IPS-11a (cell line): Measurements from ENCODE around the gene CEP78.

Experiments used
- H3K4me3 ChIP-seq: one replicate; pipeline ENCODE4 v1.5.1; 2013; ENCODE audit warnings: low read depth, low read length, control low read depth

The CEP78 gene

GRCh38 chr9:78234810-78235209 is 1.1 kb upstream of the CEP78 start:
- peak overlapping the region; percentile 88 for H3K4me3 ChIP-seq

GRCh38 chr9:78235256-78235761 is 566 bp upstream of the CEP78 start:
- peak overlapping the region; percentile 88 for H3K4me3 ChIP-seq

- peak overlapping the region; percentile 88 for H3K4me3 ChIP-seq
Measured at GRCh38 chr9:78236551-78236910, 656 bp downstream of the CEP78 start.

- H3K4me3 ChIP-seq, result no peak overlapping the region
Measured at GRCh38 chr9:78238046-78239038, 2.5 kb downstream of the CEP78 start.

GRCh38 chr9:78239506-78239905 is 3.6 kb downstream of the CEP78 start:
- H3K4me3 ChIP-seq, result no peak overlapping the region

GRCh38 chr9:78242041-78242440 is 6.2 kb downstream of the CEP78 start:
- no peak overlapping the region for H3K4me3 ChIP-seq

- H3K4me3 ChIP-seq, result no peak overlapping the region
Measured at GRCh38 chr9:78243130-78243529, 7.3 kb downstream of the CEP78 start.

GRCh38 chr9:78245401-78245800 is 9.5 kb downstream of the CEP78 start:
- no peak overlapping the region for H3K4me3 ChIP-seq

- H3K4me3 ChIP-seq, result no peak overlapping the region
Measured at GRCh38 chr9:78248635-78249034, 12.8 kb downstream of the CEP78 start.

GRCh38 chr9:78249542-78249941 is 13.7 kb downstream of the CEP78 start:
- no peak overlapping the region for H3K4me3 ChIP-seq

GRCh38 chr9:78252616-78253015 is 16.7 kb downstream of the CEP78 start:
- H3K4me3 ChIP-seq, result no peak overlapping the region

- no peak overlapping the region for H3K4me3 ChIP-seq
Measured at GRCh38 chr9:78253285-78253684, 17.4 kb downstream of the CEP78 start.

- H3K4me3 ChIP-seq, result no peak overlapping the region
Measured at GRCh38 chr9:78261403-78262001, 25.6 kb downstream of the CEP78 start.

GRCh38 chr9:78262655-78263054 is 26.8 kb downstream of the CEP78 start:
- H3K4me3 ChIP-seq, result no peak overlapping the region

- no peak overlapping the region for H3K4me3 ChIP-seq
Measured at GRCh38 chr9:78267889-78268288, 32.0 kb downstream of the CEP78 start.

GRCh38 chr9:78269784-78270183 is 33.9 kb downstream of the CEP78 start:
- H3K4me3 ChIP-seq, result no peak overlapping the region

GRCh38 chr9:78272307-78272706 is 36.4 kb downstream of the CEP78 start:
- no peak overlapping the region for H3K4me3 ChIP-seq

- H3K4me3 ChIP-seq, result no peak overlapping the region
Measured at GRCh38 chr9:78273761-78274160, 37.9 kb downstream of the CEP78 start.

- H3K4me3 ChIP-seq, result no peak overlapping the region
Measured at GRCh38 chr9:78278177-78278777, 42.4 kb downstream of the CEP78 start.

GRCh38 chr9:78278801-78279200 is 42.9 kb downstream of the CEP78 start:
- no peak overlapping the region for H3K4me3 ChIP-seq

GRCh38 chr9:78280982-78281668 is 45.2 kb downstream of the CEP78 start:
- H3K4me3 ChIP-seq, result no peak overlapping the region
